K562 (cell line): ENCODE data around the gene GPRC5B. TPM values are rescaled to one million over a fixed set of nuclear protein-coding genes. Genes with fewer than 3 reads are reported as not detected.

Experiments
- KAT7 ChIP-seq: sonication (generic); formaldehyde crosslinking; IDR thresholded peaks from 2 replicates; pipeline ENCODE4 v1.8.0; 2022; ENCODE audit warnings: missing genetic modification reagents, mild to moderate bottlenecking, borderline replicate concordance
- KDM5B ChIP-seq: fragments of 200-600 bp; sonication (generic); IDR thresholded peaks from 2 replicates; pipeline ENCODE4 v1.6.1; 2012; ENCODE audit warnings: low read depth, mild to moderate bottlenecking, moderate library complexity, low read length, control low read depth, inconsistent platforms; ENCODE audit not compliant: insufficient replicate concordance
- NFYB ChIP-seq: IDR thresholded peaks from 2 replicates; pipeline ENCODE4 v1.6.1; 2011; ENCODE audit warnings: mild to moderate bottlenecking, moderate library complexity; ENCODE audit not compliant: insufficient read length; ENCODE audit errors: extremely low read depth
- SMAD2 ChIP-seq: fragments of 150-350 bp; IDR thresholded peaks from 2 replicates; pipeline ENCODE4 v1.6.1; 2014; ENCODE audit warnings: low read depth, mild to moderate bottlenecking, low read length
- UBTF ChIP-seq, 2 experiments: IDR thresholded peaks; 2 replicates each; pipeline ENCODE4 v1.6.1; 2012; ENCODE audit warnings: improper control_type of control experiment in 2 of 2, low read depth in 2 of 2, low read length in 2 of 2, borderline replicate concordance in 1 of 2
- XRCC5 ChIP-seq: fragments of 200-400 bp; formaldehyde crosslinking; IDR thresholded peaks from 2 replicates; pipeline ENCODE4 v1.6.1; 2017; ENCODE audit warnings: low read depth, mild to moderate bottlenecking, low read length
- ZBTB40 ChIP-seq, 2 experiments: fragments of 450-650 bp in 1 of 2; sonication (generic) in 1 of 2; formaldehyde crosslinking in 1 of 2; IDR thresholded peaks; 2 replicates each; pipeline versions ENCODE4 v1.7.1 to v1.9.0; 2016 to 2022; ENCODE audit warnings: inconsistent platforms in 1 of 2, mild to moderate bottlenecking in 1 of 2, missing genetic modification reagents in 1 of 2
- ZNF592 ChIP-seq: fragments of 450-650 bp; IDR thresholded peaks from 2 replicates; pipeline ENCODE4 v1.6.1; 2017; ENCODE audit warnings: antibody characterized with exemption, mild to moderate bottlenecking
- polyA plus RNA-seq, 8 experiments: library from polyadenylated mRNA; depleted of rRNA in 4 of 8; stranded (reverse) in 5 of 8; unstranded in 3 of 8; fragments of >200 nt; fragmentation: Nextera tagmentation in 2 of 8; fragmentation: Illumina TruSeq in 1 of 8; extraction: Ambion mirVana in 2 of 8; extraction: Trizol in 1 of 8; gene quantifications; 2 replicates each; pipeline versions ENCODE4 v1.2.1 to v1.2.3, GENCODE V29; 2011 to 2014; ENCODE audit warnings: inconsistent platforms in 1 of 8, missing spikeins in 1 of 8
- total RNA-seq, 7 experiments: library from RNA; depleted of rRNA in 6 of 7; stranded (reverse); fragments of >200 nt in 6 of 7; fragmentation: Illumina TruSeq in 2 of 7; extraction: Trizol in 2 of 7; gene quantifications; 2 replicates each; pipeline versions ENCODE4 v1.2.1 to v1.2.3, GENCODE V29; 2011 to 2021; ENCODE audit warnings: low replicate concordance in 1 of 7

Gene GPRC5B
- total and polyA plus RNA-seq, 9 of the 15 experiments (the other 6 are each of a cell fraction or from before 2014, with no cell fraction given), result 0.65 to 5.5 (median 1.3) TPM

- no peak for TF ChIP-seq ZBTB40 (IDR thresholded peaks at IDR 0.05)
- no peak for TF ChIP-seq ZBTB40 (CRISPR knock-in tag; IDR thresholded peaks at IDR 0.05)
- TF ChIP-seq SMAD2, result no peak
- TF ChIP-seq NFYB, result no peak
- TF ChIP-seq UBTF (IDR thresholded peaks at IDR 0.05; ENCODE audit: borderline replicate concordance in 1 of 2, low read depth in 2 of 2, low read length in 2 of 2), result no peak
- TF ChIP-seq KDM5B, result no peak
- TF ChIP-seq XRCC5, result no peak
- TF ChIP-seq ZNF592, result no peak
- TF ChIP-seq KAT7 (CRISPR knock-in tag), result no peak
Observed at GRCh38 chr16:19859166-19859565, 25.5 kb downstream of the GPRC5B start (continued).
